ENCODE results near the gene IQGAP2. TPM values are rescaled to one million over a fixed set of nuclear protein-coding genes. Genes with fewer than 3 reads are reported as not detected.
A peak's percentile ranks its signal among the peaks of the same experiment; 100 is the strongest.
"Not testable (repeated sequence)": the region's sequence is repeated elsewhere in the genome, so short reads cannot be mapped to it uniquely, and the experiment has no call there.

The IQGAP2 gene
- polyA plus RNA-seq, 10 donors, result 9.9 to 28.4 (median 14.7) TPM

DNA sequence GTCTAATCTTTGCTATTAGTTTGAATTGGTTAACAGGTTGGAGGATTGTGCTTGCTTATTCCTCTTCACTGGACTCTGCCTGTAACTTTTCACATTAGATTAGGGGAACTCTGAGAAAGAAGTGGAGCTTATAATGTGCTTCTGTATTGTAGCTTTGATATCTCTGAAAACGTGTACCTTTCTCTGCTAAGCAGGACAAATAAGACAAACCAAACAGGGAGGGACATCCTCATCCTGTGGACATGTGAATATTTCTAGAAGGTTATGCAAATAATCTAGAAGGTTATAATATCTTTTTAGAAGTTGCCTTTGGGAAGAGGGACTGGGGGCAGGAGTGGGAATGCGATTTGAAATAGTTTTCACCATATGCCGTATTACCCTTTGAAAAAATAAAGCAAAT, 11.7 kb downstream of the IQGAP2 start:
- no peak for DNase-seq

DNA sequence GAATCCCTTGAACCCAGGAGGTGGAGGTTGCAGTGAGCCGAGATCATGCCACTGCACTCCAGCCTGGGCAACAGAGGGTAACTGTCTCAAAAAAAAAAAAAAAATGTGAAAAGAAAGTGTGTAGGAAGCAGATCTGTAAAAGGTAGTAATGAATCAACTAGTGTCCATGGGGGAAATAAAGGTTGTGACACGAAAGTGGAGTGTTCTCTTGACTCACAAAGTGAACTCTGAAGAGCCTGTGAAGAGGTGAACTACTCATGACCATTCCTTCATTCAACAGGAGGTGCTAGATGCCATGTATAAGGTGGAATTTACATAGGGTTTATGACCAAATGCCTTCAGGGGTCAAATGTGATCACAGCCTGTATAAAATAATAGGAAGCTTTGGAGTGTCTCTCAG, 12.8 kb downstream of the IQGAP2 start:
- DNase-seq, result no peak

DNA sequence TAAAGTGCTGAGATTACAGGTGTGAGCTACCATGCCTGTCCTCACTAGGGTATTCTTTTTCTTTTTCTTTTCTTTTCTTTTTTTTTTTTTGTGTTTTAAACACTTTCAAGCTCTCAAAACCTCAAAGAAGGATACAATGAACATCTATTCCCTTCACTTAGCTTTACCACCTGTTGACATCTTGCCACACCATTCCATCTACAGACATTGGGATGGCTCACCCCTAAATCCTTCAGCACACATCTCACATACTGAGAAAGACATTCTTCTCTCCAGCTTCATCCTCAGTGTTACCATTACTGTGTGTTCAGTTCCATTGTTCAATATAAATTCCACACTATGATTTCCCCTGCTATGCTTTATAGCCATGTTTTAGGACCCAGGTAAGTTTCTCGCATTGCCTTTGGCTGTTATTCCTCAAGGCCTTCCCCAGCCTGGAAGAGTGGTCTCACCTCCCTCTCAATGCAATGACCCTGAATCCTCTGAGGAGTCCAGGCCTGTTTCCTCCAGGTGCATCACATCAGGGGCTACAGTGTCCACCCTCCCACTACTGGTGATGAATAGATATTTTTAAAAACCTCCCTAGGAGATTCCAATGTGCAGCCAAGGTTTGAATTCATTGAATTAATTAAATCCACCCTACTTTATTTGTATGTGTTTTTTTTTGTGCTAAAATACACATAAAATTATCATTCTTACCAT, 16.7 kb downstream of the IQGAP2 start:
- DNase-seq, result no peak

DNA sequence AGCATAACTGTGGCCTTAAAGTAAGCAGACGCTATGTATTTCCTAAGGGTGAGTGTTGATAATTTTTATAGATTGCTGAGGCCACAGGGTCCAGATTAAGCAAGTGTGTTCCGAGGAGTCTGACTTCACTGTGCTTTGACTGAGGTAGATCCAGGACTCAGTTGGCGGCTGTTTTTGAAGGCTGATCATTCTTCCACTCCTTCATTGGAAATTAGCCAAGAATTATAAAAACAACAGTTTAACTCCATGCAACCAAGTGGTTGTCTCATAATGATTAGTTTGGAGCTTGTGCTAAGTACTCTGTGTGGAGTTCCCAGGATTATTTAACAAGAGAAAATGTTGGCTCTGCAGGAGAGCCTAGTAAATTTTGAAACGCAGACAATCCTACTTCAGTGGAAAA, 19.1 kb downstream of the IQGAP2 start:
- DNase-seq, result peak in 2 of 3 donors; percentile 24 to 59

DNA sequence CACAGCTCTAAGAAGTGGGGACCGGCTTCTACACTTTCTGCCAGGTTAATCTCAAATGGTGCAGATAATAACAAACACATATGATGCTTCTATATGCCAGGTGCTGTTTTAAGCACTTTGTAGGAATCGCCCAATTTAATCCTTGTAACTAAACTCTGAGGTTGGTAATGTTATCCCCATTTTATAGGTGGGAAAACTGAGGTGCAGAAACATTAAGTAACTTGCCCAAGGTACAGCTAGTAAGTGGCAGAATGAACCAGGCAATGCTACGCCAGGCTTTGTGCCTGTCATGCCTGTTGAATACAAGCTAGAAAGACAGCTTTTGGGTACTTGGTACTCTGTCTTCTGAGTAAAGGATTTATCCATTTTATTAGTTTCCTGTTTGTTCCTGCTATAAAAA, 19.7 kb downstream of the IQGAP2 start:
- peak in 1 of 3 donors; percentile 32 for DNase-seq

DNA sequence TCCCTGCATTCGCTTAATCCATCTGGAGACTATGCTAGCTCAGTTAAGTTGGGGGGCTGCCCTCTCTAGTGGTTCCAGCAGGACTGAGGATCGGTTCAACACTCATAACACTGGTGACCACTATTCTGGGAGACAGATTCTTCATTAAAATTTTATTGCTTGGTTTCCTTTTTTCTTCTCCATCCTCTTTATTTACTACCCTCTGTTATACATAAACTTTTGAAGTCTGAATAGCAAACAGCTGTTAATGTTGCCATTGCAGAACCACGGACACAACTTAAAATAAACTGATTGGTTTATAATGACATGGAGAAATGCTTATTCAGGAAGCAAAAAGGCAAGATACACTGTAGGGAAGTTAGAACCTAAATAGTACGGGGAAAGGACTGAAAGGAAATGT, 22.1 kb downstream of the IQGAP2 start:
- DNase-seq, result no peak

DNA sequence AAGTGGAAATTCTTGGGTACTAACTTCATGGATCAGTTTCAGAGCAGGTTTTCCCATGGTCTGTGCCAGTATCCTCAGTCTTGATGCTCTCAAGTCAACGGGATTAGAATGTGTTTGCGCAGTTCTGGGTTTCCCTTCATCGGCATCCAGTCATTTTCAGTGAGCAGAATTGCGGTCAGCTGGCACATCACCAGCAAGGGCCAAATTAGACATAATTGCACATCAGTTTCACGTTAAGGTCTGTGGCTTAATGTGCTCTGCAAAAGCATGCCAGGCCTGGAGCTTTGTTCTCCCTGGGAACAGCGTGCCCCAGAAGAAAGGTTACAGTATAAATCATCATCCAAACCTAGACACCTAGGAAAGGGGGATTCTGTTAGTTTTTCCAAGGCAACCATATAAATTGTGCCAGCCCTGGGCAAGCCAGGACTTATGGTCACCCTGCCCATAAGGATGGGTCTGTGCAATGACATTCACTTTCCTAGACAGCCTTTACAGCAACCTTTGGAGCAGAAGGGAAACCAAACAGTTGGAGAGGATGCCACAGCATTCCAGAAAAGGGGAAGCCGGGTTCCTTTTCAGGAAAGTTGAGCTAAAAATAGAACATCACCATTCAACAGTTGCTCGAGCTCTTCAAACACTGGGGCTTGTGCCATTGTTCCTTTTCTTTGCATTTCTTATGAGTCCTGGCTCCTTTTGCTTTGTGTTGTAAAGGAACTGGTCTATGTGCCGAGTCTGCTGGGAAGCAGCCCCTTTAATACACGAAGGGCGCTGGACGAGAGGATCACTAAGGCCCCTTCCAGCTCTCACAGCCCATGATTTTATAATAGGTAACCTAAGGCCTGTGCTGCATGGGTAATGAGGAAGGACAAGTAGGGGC, 23.1 kb downstream of the IQGAP2 start:
- peak in 2 of 3 donors; percentile 52 to 69 for DNase-seq

DNA sequence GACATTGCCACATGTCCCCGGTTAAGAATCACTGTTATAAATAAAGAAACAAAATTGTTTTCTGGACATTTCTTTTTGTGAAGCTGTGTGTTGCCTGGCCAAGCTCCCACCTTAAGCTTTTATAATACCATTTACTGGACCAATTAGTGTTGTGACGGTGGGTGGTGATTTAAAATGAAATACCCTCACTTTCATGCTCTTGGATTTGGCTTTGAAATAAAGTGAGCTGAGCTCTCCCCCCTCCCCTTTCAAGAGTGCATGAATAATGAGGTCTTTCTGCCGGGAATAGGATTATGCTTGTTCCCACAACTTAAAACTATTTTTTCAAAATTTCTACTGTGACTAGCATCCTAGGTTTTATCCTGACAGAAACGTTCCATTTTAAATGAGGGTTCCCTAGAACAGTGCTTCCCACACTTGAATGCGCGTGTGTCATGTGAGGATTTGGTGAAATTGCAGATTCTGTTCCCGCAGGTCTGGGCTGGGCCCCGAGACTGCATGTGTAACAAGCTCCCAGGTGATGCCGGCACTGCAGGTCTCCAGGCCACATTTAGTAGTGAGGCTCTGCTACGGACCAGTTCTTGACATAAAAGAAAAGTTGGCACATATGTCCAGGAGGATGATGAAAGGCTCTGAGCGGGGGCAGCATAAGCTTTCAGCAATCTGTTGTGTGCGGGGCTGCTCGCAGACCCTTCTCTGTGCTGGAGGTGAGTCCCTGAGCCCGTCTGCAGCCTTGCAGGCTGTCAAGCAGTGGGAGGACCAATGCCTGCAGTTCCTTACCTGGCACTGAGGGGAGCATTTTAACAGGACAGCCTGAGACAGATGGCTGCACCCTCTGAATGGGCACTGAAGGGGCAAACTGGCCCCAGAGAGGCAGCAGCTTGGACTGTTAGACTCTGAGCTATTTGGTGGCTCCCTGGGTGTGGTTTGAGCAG, 24.4 kb downstream of the IQGAP2 start:
- DNase-seq, result no peak

DNA sequence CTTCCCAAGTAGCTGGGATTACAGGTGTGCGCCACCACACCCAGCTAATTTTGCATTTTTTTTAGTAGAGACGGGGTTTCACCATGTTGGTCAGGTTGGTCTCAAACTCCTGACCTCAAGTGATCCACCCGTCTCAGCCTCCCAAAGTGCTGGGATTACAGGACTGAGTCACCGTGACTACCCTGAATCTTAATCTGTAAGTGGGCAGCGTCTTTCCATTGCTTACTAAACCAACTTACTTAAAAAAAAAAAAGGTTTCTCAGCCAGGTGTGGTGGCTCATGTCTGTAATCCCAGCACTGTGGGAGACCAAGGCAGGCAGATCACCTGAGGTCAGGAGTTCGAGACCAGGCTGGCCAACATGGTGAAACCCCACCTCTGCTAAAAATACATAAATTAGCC, 25.5 kb downstream of the IQGAP2 start:
- not testable (repeated sequence) for DNase-seq

DNA sequence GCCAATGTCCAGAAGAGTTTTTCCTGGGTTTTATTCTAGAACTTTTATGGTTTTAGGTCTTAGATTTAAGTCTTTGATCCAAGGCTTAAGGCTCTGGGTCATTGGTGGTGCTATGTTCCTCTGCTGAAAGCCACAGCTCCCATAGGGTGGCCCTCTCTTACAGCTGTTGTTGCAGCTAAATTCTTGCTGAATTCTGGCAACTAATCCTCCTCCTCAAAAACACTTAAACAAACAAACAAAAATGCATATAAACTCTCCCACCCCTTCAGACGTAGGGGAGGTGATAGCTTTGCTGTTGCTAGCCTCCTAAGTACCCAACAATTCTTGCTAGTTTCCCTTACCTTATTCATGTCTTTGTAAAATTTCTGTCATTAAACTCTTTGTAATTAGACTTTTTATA, 30.2 kb downstream of the IQGAP2 start:
- no peak for DNase-seq

DNA sequence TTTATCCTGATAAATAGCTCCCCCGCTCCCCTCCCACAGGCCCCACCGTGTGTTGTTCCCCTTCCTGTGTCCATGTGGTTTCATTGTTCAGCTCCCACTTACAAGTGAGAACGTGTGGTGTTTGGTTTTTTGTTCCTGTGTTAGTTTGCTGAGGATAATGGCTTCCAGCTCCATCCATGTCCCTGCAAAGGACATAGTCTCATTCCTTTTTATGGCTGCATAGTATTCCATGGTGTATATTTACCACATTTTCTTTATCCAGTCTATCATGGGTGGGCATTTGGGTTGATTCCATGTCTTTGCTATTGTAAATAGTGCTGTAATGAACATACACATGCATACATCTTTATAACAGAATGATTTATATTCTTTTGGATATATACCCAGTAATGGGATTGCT, 34.4 kb downstream of the IQGAP2 start:
- DNase-seq, result not testable (repeated sequence)

DNA sequence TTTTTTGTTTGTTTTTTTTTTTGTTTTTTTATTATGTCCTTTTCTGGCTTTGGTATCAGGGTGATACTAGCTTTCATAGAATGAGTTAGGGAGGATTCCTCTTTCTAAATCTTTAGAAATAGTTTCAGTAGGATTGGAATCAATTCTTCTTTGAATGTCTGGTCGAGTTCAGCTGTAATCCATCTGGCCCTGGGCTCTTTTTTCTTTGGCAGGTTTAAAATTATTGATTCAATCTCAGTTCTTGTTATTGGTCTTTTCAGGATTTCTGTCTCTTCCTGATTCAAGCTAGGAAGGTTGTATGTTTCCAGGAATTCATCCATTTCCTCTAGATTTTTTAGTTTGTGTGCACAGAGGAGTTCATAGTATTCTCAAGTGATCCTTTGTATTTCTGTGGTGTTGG, 34.9 kb downstream of the IQGAP2 start:
- no peak for DNase-seq

DNA sequence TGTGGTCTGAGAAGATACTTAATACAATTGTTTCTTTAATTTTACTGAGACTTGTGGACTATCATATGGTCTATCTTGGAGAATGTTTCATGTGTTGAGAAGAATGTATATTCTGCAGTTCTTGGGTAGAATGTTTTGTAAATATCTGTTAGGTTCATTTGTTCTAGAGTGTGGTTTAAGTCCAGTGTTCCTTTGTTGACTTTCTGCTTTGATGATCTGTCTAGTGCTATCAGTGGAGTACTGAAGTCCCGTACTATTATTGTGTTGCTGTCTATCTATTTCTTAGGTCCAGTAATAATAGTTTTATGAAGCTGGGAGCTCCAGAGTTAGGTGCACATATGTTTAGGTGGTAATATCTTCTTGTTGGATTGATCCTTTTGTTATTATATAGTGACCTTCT, 36.1 kb downstream of the IQGAP2 start:
- DNase-seq, result no peak

DNA sequence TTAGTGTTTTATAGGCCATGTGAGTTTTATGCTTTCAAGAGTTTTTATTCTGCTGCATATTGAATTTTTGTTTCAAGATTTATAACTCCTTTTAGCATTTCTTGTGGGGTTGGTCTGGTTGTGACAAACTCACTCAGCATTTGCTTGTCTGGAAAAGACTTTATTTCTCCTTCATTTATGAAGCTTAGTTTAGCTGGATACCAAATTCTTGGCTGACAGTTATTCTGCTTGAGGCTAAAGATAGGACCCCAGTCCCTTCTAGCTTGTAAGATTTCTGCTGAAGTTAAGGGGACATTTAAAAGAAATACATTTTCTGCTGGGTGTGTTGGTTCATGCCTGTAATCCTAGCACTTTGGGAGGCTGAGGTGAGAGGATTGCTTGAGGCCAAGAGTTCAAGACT, 36.8 kb downstream of the IQGAP2 start:
- DNase-seq, result no peak

DNA sequence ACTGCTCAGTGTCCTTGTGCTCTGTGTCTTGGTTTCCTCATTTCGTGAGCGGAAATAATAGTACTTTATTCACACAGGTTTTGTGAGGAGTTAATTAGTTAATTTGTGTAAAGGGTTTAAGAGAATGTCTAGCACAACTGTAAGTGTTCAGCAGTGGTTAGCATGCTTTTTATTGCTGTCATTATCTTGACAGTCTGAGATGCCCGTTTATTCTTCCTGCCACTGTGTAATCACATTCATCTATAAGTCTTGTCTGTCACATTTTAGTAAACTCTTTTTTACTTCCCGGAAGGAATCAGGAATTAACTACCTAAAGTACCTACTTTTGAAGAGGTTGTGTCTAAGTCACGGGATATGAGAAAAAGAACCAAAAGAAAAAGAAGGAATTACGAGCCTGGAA, 38.0 kb downstream of the IQGAP2 start:
- DNase-seq, result no peak

DNA sequence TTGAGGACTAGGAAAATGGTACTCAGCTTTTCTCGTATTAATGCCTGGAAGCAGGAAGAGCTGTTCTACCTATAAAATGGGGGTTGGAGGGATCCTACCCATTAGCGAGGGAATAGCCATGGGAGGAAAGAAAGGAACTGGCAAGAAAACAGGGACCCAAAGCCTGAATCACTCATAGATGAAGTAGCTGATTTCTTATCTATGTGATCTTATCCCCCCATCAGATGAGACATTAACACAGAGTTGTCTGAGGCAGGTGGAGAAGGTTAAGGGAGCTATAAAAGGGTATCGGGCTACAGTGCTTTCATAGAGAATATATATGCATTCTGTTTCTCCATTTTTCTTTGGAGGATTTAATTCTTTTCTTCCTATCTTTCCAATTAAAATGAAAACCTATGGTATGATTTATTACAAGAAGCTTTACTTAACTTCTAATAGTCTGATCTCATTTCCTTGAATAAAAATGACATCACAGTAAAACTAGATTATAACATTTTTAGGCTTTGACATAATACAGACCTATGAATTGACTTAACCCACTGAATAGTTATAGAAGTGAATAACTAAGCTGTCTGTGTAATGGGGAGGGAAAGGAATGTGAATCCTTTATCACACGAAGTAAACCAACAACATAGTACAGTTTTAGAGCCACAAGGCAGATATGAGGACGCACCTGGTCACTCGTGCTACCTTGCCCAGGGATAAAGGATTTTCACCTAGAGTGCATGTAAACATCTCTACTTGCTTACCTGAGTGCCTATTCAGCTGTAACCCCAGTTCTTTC, 39.0 kb downstream of the IQGAP2 start:
- DNase-seq, result no peak

DNA sequence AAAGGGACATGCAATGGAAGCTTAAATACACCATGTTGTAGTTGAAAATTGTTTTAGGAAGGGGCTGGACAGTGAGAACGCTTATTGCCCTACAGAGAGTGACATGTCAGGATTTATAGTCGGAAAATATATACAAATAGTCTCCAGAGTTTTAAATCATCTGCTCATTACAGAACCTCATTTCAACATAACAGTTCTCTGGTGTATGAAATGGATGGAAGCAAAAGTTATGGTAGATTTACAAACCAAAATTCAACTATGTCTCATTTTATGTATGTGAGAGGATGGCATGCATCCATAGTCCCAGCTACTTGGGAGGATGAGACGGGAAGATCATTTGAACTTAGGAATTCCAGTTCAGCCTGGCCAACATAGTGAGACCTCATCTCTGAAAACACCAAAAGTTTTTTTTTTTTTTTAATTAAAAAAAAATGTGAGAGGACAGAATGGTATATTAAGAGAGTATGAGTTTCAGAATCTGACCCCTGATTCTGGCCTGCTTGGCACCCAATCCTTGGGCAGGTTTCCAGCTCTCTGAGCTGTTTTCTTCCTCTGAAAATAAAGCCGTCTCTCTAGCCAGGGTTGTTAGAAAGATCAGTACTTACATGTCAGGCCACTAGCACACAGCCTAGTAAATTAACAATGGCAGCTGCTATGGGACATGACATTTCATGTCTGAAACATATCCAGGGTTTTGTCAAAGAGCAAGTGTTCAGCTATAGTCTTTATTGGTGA, 40.1 kb downstream of the IQGAP2 start:
- peak in 2 of 3 donors; percentile 46 to 64 for DNase-seq

DNA sequence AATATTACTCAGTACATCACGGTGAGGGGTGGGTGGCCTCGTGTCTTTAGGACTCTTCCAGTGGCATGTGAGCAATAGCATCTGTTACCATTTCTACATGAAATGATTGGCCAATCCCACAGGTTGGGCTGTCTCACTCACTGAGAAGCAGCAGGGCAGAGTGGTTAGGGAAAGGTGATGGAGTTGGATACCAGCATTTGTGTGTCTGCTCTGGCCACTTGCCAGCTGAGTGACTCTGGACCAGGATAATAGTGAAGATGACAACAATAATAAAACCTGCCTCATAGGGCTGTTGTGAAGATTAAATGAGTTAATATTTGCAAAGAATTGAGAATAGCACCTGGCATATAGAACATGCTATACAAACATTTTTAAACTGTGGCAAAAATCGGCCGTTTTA, 42.0 kb downstream of the IQGAP2 start:
- DNase-seq, result no peak

DNA sequence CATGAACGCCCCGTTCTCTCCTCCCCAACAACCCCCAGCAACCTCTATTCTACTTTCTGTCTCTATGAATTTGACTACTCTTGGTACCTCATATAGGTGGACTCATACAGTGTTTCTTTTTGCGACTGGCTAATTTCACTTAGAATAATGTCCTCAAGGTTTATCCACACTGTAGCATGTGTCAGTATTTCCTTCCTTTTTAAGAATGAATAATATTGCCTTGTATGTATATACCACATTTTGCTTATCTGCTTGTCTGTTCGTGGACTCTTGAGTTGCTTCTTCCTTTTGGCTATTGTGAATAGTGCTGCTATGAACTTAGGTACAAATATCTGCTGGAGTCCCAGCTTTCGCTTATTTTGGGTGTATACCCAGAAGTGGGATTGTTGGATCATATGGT, 42.7 kb downstream of the IQGAP2 start:
- DNase-seq, result no peak

DNA sequence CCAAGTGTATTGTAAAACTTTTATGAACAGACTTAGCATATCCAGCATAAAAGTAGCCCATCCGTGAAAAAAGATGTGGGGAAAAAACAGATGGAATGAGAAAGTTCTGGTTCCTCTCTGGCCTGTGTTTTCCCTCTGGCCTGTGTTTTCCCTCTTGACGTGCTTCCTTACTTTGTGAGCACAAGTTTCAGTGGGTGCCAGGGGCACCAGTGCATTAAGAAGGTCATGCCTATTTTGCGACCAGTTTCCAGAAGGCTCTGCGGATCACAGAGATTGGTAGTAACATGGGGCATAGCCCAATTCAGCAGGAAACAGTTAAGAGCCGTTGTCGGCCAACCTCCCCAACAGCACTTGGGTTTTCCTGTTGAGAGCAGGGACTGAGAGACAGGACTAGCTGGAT, 43.7 kb downstream of the IQGAP2 start:
- DNase-seq, result no peak

DNA sequence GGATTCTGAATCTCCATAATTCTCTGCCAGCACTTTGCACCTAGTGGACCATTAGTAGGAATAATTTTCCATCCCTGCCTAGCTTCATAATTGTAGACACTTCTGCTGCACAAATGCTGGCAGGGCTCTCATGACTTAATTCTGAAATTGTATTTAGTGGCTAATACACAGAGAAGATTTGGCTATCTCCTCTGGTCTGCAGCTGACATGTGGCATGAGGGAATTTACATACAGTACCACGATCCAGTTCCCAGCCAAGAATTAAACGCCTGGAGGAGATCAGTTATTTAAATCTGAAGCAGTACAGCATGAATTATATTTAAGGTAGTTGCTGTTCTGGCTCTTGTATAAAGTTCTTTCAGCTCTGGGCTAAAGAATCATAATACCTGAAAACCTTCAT, 46.5 kb downstream of the IQGAP2 start:
- no peak for DNase-seq

Data from muscle of back (tissue), 11 donors.